ENCODE results near the gene KCNQ5.

DNA sequence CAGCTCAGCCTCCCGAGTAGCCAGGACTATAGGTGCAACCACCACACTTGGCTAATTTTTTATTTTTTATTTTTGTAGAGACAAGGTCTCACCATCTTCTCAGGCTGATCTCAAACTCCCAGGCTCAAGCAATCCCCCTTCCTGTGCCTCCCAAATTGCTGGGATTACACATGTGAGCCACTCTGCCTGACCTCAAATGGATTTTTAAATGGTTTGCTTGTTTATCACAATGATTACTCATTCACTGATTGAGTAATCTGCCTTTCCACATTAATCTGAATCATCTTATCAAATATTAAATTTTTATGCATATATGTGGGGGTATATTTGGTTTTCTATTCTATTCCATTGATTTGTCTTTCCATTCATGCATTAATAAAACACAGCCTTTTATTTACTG, 612.9 kb downstream of the KCNQ5 start:
- TF ChIP-seq EZH2 (IDR thresholded peaks at IDR 0.05) (no peak), POLR2AphosphoS5 (IDR thresholded peaks at IDR 0.05; ENCODE audit: borderline replicate concordance, low read depth, low read length) (no peak)
